Stimulated activated CD4-positive, alpha-beta T cell treated with anti-CD3 and anti-CD28 coated beads, Interleukin-12 subunit alpha, Interleukin-12 subunit beta, amount 100 ng/mL, for 24 hours (primary cell): ENCODE data around the gene C14orf119.

Source experiments
- DNase-seq, 2 experiments: peaks; one replicate each; pipeline ENCODE4 v3.0.0-alpha.2; 2020; ENCODE audit warnings: low read depth in 2 of 2

C14orf119 gene

GRCh38 chr14:23109769-23110168 is 14.5 kb downstream of the C14orf119 start:
- no peak for DNase-seq

GRCh38 chr14:23110579-23111365 is 15.5 kb downstream of the C14orf119 start:
- DNase-seq = no peak

DNA sequence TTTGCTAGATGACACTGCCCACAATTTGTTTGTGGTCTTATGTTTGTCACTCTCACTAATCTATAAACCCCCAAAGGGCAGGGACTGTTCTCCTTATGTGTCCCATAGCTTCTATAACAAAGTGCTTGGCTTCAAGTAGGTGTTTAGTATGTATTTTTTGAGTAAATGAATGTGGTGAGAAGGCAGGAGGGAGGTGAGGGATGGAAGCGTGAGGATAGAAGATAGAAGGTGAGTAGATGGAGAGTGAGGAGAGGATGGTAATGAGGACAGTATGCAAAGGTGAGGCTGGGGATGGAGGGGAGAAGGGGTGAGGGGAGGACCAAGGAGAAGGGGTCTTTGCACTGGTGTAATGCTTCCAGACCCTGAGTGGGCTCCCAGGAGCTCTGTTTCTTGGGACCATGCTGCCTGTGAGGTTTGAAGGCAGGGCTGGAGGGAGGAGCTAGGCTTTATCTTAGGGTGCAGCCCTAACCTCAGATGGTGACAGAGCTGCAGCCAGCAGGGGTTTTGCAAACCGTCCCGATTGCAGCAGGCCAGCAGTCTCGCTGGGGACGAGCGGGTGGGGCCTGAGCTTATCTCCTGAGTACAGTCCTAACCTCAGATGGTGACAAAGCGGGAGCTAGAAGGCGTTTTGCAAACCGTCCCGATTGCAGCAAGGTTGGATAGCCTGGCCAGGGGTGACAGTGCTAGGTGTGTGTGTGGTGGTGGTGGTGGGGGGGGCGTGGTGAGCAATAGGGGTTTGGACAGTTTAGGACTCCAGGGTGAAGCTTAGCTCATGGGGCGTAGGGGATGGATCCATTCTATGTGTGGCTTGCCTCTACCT is 17.3 kb downstream of the C14orf119 start:
- DNase-seq = no peak

GRCh38 chr14:23113431-23114119 is 18.3 kb downstream of the C14orf119 start:
- no peak for DNase-seq

DNA sequence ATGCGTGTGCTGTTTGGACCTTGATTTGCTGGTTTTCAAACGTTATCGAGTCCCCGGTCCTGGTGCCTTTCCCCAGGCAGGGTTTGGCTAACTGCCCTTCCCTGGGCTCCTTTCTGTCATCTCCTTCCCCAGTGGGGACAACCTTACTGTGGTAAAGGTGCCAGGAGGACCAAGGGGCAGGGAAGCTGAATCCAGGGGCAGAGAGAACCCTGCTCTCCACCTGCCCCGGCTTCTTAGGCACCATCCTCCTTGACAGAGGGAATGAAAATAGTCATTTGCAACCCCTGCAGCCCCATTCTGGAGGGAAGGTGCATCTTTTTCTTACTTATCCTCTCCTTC is 18.8 kb downstream of the C14orf119 start:
- no peak for DNase-seq

DNA sequence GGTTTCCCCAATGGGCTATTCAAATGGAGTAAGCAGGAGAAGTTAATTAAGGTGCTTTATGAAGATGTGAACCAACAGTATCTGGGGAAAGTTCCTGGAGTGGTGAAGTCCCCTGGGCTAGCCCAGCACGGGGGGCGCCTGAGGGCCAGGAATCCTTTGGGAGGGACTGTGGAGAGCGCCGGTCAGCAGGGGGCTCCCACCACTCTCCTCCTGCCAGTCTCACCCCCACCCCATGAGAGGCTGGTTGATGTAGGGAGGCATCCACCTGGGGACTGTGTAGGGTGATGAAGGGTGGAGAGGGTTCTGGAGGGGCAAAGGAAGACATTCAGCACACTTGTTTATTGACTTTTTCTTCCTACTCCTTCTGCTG is 19.3 kb downstream of the C14orf119 start:
- DNase-seq = no peak

- no peak for DNase-seq
Measured at GRCh38 chr14:23115039-23115731, 19.9 kb downstream of the C14orf119 start.

DNA sequence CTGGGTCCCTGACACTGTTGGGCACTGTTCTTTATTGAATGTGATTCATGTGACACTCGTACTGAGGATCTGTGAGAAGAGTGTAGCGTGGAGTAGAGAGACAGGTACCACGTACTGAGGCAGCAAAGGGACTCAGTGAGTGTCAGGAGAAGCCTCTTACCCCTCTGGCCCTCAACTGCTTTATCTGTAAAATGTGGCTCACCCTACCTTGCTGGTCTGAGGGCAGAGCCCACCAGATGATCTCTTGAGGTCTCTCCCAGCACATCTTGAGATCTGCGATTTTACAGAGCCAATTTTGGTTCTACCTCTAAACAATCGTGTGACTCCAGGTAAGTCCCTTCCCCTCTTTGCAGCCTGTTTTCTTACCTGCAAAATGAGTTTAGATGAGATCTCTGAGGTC is 20.6 kb downstream of the C14orf119 start:
- DNase-seq = no peak

- no peak for DNase-seq
Measured at GRCh38 chr14:23117371-23118020, 22.2 kb downstream of the C14orf119 start.

GRCh38 chr14:23118506-23119362 is 23.4 kb downstream of the C14orf119 start, which contains the start of gene CEBPE:
CEBPE (minus strand) TSS chr14:23119255; CDS start chr14:23119091, 164 bp downstream.
- no peak for DNase-seq

GRCh38 chr14:23119363-23120327 is 24.3 kb downstream of the C14orf119 start:
- DNase-seq = no peak

- peak; percentile 62 to 76 for DNase-seq
Measured at GRCh38 chr14:23120541-23121251, 25.4 kb downstream of the C14orf119 start.

GRCh38 chr14:23121361-23121771 is 26.1 kb downstream of the C14orf119 start:
- DNase-seq = no peak

DNA sequence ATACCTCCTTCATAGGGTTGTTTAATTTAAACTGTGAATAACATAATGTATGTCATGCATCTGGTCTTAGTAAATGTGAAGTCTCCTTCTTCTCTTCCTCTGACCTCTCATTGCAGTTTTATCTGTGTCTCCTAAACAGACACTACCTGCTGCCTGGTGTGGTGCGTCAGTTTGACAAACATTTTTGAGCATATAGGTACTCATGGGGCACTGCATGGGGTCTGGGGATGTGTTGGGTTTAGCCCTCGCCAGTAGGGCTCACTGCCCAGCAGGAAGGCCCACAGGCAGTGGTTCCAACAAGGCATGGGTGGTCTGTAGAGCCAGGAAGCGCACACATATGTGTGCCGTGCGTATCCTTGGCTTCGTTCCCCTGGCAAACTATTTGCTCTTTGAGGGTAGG is 26.8 kb downstream of the C14orf119 start:
- no peak for DNase-seq

DNA sequence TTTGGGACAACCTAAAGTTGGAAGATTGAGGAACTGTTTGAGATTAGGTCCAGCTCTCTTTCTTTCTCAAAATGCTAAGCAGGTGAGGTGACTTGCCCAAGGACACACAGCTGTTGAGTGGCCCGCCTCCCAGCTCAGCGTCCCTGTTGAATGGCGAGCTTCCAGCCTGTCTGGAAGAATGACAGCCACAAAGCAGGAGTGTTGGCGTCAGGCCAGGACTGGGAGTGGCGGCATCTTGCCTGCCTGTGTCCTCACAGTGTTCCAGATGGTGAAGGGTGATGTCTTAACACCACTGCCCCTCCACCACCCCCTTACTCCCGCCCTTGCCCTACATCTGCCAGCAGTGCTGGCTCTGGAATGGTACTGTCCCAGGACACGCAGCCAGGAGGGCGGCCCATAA is 28.1 kb downstream of the C14orf119 start:
- no peak for DNase-seq

- no peak for DNase-seq
Measured at GRCh38 chr14:23124337-23124954, 29.1 kb downstream of the C14orf119 start.

- DNase-seq = no peak
Measured at GRCh38 chr14:23125011-23125410, 29.7 kb downstream of the C14orf119 start.

GRCh38 chr14:23125933-23126524 is 30.7 kb downstream of the C14orf119 start:
- no peak for DNase-seq
